Measurements from ENCODE around the gene CTSW. TPM values are rescaled to one million over a fixed set of nuclear protein-coding genes. Genes with fewer than 3 reads are reported as not detected.

The CTSW gene
- total RNA-seq, 2 experiments from 2014 or later, result 75.9 to 80.5 TPM

GRCh38 chr11:65862941-65863888, 16.4 kb upstream of the CTSW start:
- H3K4me3 Mint-ChIP-seq, result peak overlapping the region; percentile 40
- H3K9me3 Mint-ChIP-seq, result no peaks in the 10 kb centered on the region
- DNase-seq, result no peak
- ChIA-PET POLR2A (interaction anchor here (1.0 to 8.9 kb wide), 3 partner anchors 9 to 26 kb away, joined by 5 to 284 read pairs (median 7); partner anchors contain the start of genes CCDC85B and FIBP), CTCF (interaction anchor here (8.7 kb wide), 1 partner anchor 25 kb away, joined by 251 read pairs; the partner anchor contains the start of genes CCDC85B and FIBP)
- H3K36me3 Mint-ChIP-seq (ENCODE audit: low read depth), result peaks cover 58% of the 10 kb centered on the region
- H3K4me1 Mint-ChIP-seq, result peaks cover 39% of the 10 kb centered on the region
- H3K27ac Mint-ChIP-seq, result peak overlapping the region; percentile 4
- no peaks in the 10 kb centered on the region for H3K27me3 Mint-ChIP-seq

- Mint-ChIP-seq H3K9me3 (no peaks in the 10 kb centered on the region), H3K27me3 (no peaks in the 10 kb centered on the region), H3K36me3 (ENCODE audit: low read depth) (peaks cover 58% of the 10 kb centered on the region), H3K4me3 (no peak overlapping the region), H3K4me1 (peaks cover 36% of the 10 kb centered on the region), H3K27ac (no peak overlapping the region)
- no peak for DNase-seq
- POLR2A ChIA-PET, result interaction anchor here (1.0 to 2.1 kb wide), 2 partner anchors 8 to 9 kb away, joined by 5 to 7 read pairs; no protein-coding TSS in a partner anchor
- CTCF ChIA-PET, result interaction anchor here (8.7 kb wide), 1 partner anchor 24 kb away, joined by 251 read pairs; the partner anchor contains the start of genes CCDC85B and FIBP
These were observed 15.5 kb upstream of the CTSW start for GRCh38 chr11:65863889-65864705.

GRCh38 chr11:65864706-65865471, 14.7 kb upstream of the CTSW start:
- CTCF ChIA-PET, result no interaction called here
- H3K27ac Mint-ChIP-seq, result no peak overlapping the region
- POLR2A ChIA-PET, result no interaction called here

GRCh38 chr11:65865550-65866172, 14.0 kb upstream of the CTSW start:
- H3K4me1 Mint-ChIP-seq, result peaks cover 43% of the 10 kb centered on the region
- no peaks in the 10 kb centered on the region for H3K27me3 Mint-ChIP-seq
- H3K36me3 Mint-ChIP-seq (ENCODE audit: low read depth), result peaks cover 54% of the 10 kb centered on the region
- CTCF ChIA-PET, result interaction anchor here (0.8 kb wide), 1 partner anchor 19 kb away, joined by 4 read pairs; no protein-coding TSS in a partner anchor
- POLR2A ChIA-PET, result no interaction called here
- H3K9me3 Mint-ChIP-seq, result no peaks in the 10 kb centered on the region
- H3K27ac Mint-ChIP-seq, result no peak overlapping the region
- no peak overlapping the region for H3K4me3 Mint-ChIP-seq
- DNase-seq, result no peak

More at GRCh38 chr11:65864706-65865471, 14.7 kb upstream of the CTSW start:
- Mint-ChIP-seq H3K4me3 (no peak overlapping the region), H3K4me1 (peaks cover 39% of the 10 kb centered on the region), H3K9me3 (no peaks in the 10 kb centered on the region), H3K27me3 (no peaks in the 10 kb centered on the region), H3K36me3 (ENCODE audit: low read depth) (peaks cover 58% of the 10 kb centered on the region)
- no peak for DNase-seq

- Mint-ChIP-seq H3K27ac (no peak overlapping the region), H3K27me3 (peaks cover 1% of the 10 kb centered on the region), H3K36me3 (ENCODE audit: low read depth) (peaks cover 48% of the 10 kb centered on the region), H3K9me3 (no peaks in the 10 kb centered on the region), H3K4me3 (no peak overlapping the region), H3K4me1 (peaks cover 40% of the 10 kb centered on the region)
- ChIA-PET POLR2A (interaction anchor here (1.0 to 1.5 kb wide), 2 partner anchors 9 to 24 kb away, joined by 4 to 5 read pairs; partner anchors contain the start of genes CCDC85B and CFL1), CTCF (interaction anchor here (0.8 kb wide), 1 partner anchor 18 kb away, joined by 4 read pairs; no protein-coding TSS in a partner anchor)
- no peak for DNase-seq
These were observed 12.9 kb upstream of the CTSW start for GRCh38 chr11:65866509-65867283.

GRCh38 chr11:65867284-65868071, 12.2 kb upstream of the CTSW start:
- CTCF ChIA-PET, result interaction anchor here (3.0 to 4.7 kb wide), 2 partner anchors 7 to 22 kb away, joined by 16 to 46 read pairs; partner anchors contain the start of genes CCDC85B, FIBP and MUS81
- DNase-seq, result no peak
- peaks cover 5% of the 10 kb centered on the region for H3K27me3 Mint-ChIP-seq
- no peaks in the 10 kb centered on the region for H3K9me3 Mint-ChIP-seq
- H3K4me3 Mint-ChIP-seq, result no peak overlapping the region
- POLR2A ChIA-PET, result interaction anchor here (1.2 to 4.9 kb wide), 5 partner anchors 9 to 23 kb away, joined by 4 to 135 read pairs (median 12); partner anchors contain the start of genes CCDC85B, CFL1, FIBP and MUS81
- no peak overlapping the region for H3K27ac Mint-ChIP-seq
- H3K4me1 Mint-ChIP-seq, result peaks cover 36% of the 10 kb centered on the region
- H3K36me3 Mint-ChIP-seq (ENCODE audit: low read depth), result peaks cover 42% of the 10 kb centered on the region

GRCh38 chr11:65868076-65868667, 11.5 kb upstream of the CTSW start:
- CTCF ChIA-PET, result interaction anchor here (1.4 to 4.7 kb wide), 3 partner anchors 8 to 21 kb away, joined by 5 to 46 read pairs (median 16); partner anchors contain the start of genes CCDC85B, FIBP and MUS81
- no peaks in the 10 kb centered on the region for H3K9me3 Mint-ChIP-seq
- no peak overlapping the region for H3K27ac Mint-ChIP-seq
- peaks cover 34% of the 10 kb centered on the region for H3K4me1 Mint-ChIP-seq
- no peak overlapping the region for H3K4me3 Mint-ChIP-seq
- H3K27me3 Mint-ChIP-seq, result peaks cover 7% of the 10 kb centered on the region
- peaks cover 38% of the 10 kb centered on the region for H3K36me3 Mint-ChIP-seq (ENCODE audit: low read depth)
- no peak for DNase-seq
- POLR2A ChIA-PET, result interaction anchor here (0.6 to 4.9 kb wide), 7 partner anchors 10 to 118 kb away, joined by 3 to 135 read pairs (median 12); partner anchors contain the start of genes CCDC85B, CFL1, CTSW and FIBP

- Mint-ChIP-seq H3K27me3 (peaks cover 10% of the 10 kb centered on the region), H3K36me3 (ENCODE audit: low read depth) (peaks cover 34% of the 10 kb centered on the region), H3K27ac (no peak overlapping the region), H3K9me3 (no peaks in the 10 kb centered on the region), H3K4me1 (peaks cover 37% of the 10 kb centered on the region), H3K4me3 (no peak overlapping the region)
- POLR2A ChIA-PET, result interaction anchor here (0.6 to 4.9 kb wide), 10 partner anchors 10 to 156 kb away, joined by 3 to 135 read pairs (median 4); partner anchors contain the start of genes CCDC85B, CFL1, CTSW and FIBP
- CTCF ChIA-PET, result interaction anchor here (0.9 to 4.7 kb wide), 5 partner anchors 9 to 153 kb away, joined by 3 to 46 read pairs (median 5); partner anchors contain the start of genes CCDC85B, FIBP and MUS81
- DNase-seq, result no peak
These were observed 10.7 kb upstream of the CTSW start for GRCh38 chr11:65868907-65869306.

GRCh38 chr11:65869643-65870306, 9.9 kb upstream of the CTSW start:
- Mint-ChIP-seq H3K36me3 (ENCODE audit: low read depth) (peaks cover 27% of the 10 kb centered on the region), H3K4me1 (peaks cover 38% of the 10 kb centered on the region), H3K9me3 (no peaks in the 10 kb centered on the region), H3K27ac (no peak overlapping the region), H3K4me3 (no peak overlapping the region), H3K27me3 (peaks cover 10% of the 10 kb centered on the region)
- ChIA-PET POLR2A (interaction anchor here (0.7 to 4.9 kb wide), 11 partner anchors 11 to 157 kb away, joined by 3 to 135 read pairs (median 5); partner anchors contain the start of genes BANF1, CCDC85B, CFL1 and CTSW), CTCF (interaction anchor here (0.9 to 4.7 kb wide), 6 partner anchors 9 to 152 kb away, joined by 3 to 46 read pairs (median 6); partner anchors contain the start of genes CCDC85B, FIBP and MUS81)
- DNase-seq, result no peak
